ENCODE data around the gene REEP6.

DNA sequence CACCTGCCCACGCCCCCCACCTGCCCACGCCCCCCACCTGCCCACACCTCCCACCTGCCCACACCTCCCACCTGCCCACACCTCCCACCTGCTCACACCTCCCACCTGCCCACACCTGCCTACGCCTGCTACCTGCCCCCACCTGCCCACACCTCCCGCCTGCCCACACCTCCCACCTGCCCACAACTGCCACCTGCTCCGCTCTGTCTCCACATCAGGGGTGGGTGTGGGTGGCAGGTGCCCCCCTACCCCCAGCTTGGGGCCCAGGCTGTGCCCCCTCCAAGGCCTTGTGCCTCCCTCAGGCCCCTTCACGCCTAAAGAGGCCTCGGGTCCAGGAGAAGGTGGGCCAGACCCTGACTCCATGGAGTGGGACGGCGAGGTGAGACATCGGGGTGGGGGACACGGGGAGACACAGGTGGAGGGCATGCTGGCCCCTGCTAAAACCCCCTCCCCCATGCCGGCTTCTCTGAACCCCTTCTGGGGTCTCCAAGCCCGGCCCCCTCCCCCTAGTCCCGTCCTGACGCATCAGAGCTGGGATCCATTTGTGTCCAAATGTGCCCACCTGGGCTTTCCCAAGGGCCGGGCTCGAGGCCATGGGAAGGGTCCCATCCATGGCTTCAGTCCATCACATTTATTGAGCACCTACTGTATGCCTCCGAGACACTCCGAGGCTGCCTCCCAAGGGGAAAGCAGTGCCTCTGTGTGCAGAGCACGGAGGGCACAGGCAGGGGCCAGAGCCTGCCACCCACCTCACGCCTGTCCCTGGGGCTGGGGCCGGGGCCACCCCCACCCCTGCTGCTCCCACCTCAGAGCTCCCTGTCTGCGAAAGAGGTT is 37.8 kb downstream of the REEP6 start:
- TF ChIP-seq POLR2A (IDR thresholded peaks at IDR 0.05; ENCODE audit: low read depth, low read length), result no peak
- no peak for TF ChIP-seq POLR2AphosphoS5 (IDR thresholded peaks at IDR 0.05; ENCODE audit: low read depth, low read length)
- TF ChIP-seq TAF1 (IDR thresholded peaks at IDR 0.05; ENCODE audit: borderline replicate concordance, low read depth, low read length), result no peak

Measured in GM12892 (cell line).